ENCODE results near the gene GPC4.

GRCh38 chrX:133287860-133288259, 127.4 kb downstream of the GPC4 start:
- no peak for TF ChIP-seq POLR2AphosphoS5 (IDR thresholded peaks at IDR 0.05)
- TF ChIP-seq, protein P1, sequence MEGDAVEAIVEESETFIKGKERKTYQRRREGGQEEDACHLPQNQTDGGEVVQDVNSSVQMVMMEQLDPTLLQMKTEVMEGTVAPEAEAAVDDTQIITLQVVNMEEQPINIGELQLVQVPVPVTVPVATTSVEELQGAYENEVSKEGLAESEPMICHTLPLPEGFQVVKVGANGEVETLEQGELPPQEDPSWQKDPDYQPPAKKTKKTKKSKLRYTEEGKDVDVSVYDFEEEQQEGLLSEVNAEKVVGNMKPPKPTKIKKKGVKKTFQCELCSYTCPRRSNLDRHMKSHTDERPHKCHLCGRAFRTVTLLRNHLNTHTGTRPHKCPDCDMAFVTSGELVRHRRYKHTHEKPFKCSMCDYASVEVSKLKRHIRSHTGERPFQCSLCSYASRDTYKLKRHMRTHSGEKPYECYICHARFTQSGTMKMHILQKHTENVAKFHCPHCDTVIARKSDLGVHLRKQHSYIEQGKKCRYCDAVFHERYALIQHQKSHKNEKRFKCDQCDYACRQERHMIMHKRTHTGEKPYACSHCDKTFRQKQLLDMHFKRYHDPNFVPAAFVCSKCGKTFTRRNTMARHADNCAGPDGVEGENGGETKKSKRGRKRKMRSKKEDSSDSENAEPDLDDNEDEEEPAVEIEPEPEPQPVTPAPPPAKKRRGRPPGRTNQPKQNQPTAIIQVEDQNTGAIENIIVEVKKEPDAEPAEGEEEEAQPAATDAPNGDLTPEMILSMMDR (IDR thresholded peaks at IDR 0.05): no peak

All from prostate gland (tissue), 2 donors.